H1 (cell line): ENCODE measurements around the gene APAF1. TPM values are rescaled to one million over a fixed set of nuclear protein-coding genes. Genes with fewer than 3 reads are reported as not detected.

Source experiments
- CTCF ChIA-PET: fragments of 300-600 bp; sonication (Branson Sonifier 250); formaldehyde crosslinking; loops from one replicate; lab custom pipeline; 2021; ENCODE audit not compliant: partially characterized antibody; lab: Charles Lee
- POLR2A ChIA-PET: fragments of 300-600 bp; sonication (Branson Sonifier 250); formaldehyde crosslinking; loops from one replicate; lab custom pipeline; 2021; ENCODE audit warnings: inconsistent platforms; ENCODE audit not compliant: partially characterized antibody; lab: Charles Lee
- DNase-seq, 2 experiments: peaks; one replicate each; pipeline versions ENCODE4 v3.0.0 to v3.0.0-alpha.2; 2010 to 2022; ENCODE audit warnings: low spot score in 2 of 2, low read depth in 1 of 2, mixed read lengths in 1 of 2
- FAIRE-seq: peaks from 2 replicates; lab custom pipeline; 2011; peaks lifted over from hg19 to GRCh38; lab: Jason Lieb, UNC
- H2AFZ ChIP-seq: 2 replicates; pipeline ENCODE4 v1.8.1; 2012; ENCODE audit warnings: low read length, inconsistent platforms
- H2AK5ac ChIP-seq: 2 replicates; pipeline ENCODE4 v1.6.1; 2013; ENCODE audit warnings: low read depth, low read length
- H2BK120ac ChIP-seq: replicated peaks from 2 replicates; pipeline ENCODE3; 2013; ENCODE audit warnings: low read depth, low read length, inconsistent platforms
- H2BK12ac ChIP-seq: 2 replicates; pipeline ENCODE4 v1.6.1; 2013; ENCODE audit warnings: low read depth, low read length
- H2BK15ac ChIP-seq: 2 replicates; pipeline ENCODE4 v1.6.1; 2013; ENCODE audit warnings: low read length
- H2BK20ac ChIP-seq: 2 replicates; pipeline ENCODE4 v1.6.1; 2013; ENCODE audit warnings: low read length
- H2BK5ac ChIP-seq: 2 replicates; pipeline ENCODE4 v1.6.1; 2013; ENCODE audit warnings: low read depth, low read length
- H3K14ac ChIP-seq: 2 replicates; pipeline ENCODE4 v1.6.1; 2013; ENCODE audit warnings: inconsistent platforms; ENCODE audit not compliant: insufficient read length
- H3K18ac ChIP-seq: 2 replicates; pipeline ENCODE4 v1.6.1; 2013; ENCODE audit warnings: low read length; ENCODE audit errors: extremely low read depth
- H3K23ac ChIP-seq: 2 replicates; pipeline ENCODE4 v1.6.1; 2013; ENCODE audit warnings: inconsistent platforms; ENCODE audit not compliant: insufficient read length
- H3K23me2 ChIP-seq: 2 replicates; pipeline ENCODE4 v1.6.1; 2013; ENCODE audit warnings: low read depth, low read length
- H3K27ac ChIP-seq: 2 replicates; pipeline ENCODE4 v1.6.1; 2011; ENCODE audit warnings: low read depth, low read length, inconsistent platforms
- H3K27me3 ChIP-seq, 4 experiments: replicated peaks in 1 of 4; 1 replicate in 1 of 4; 2 replicates in 3 of 4; pipeline versions ENCODE4 v1.6.1 to v1.8.1; 2011 to 2013; ENCODE audit warnings: low read length in 3 of 4, mild to moderate bottlenecking in 3 of 4, inconsistent platforms in 2 of 4, mixed read lengths in 2 of 4, moderate library complexity in 1 of 4; ENCODE audit not compliant: control insufficient read depth in 3 of 4, insufficient read depth in 3 of 4; ENCODE audit errors: extremely low read depth in 1 of 4
- H3K36me3 ChIP-seq, 4 experiments: 2 replicates each; pipeline versions ENCODE4 v1.6.1 to v1.8.1; 2011 to 2013; ENCODE audit warnings: mild to moderate bottlenecking in 4 of 4, low read length in 3 of 4, moderate library complexity in 2 of 4, control low read depth in 1 of 4, inconsistent platforms in 1 of 4; ENCODE audit not compliant: insufficient read depth in 4 of 4, control insufficient read depth in 2 of 4
- H3K4ac ChIP-seq: replicated peaks from 2 replicates; pipeline ENCODE3; 2013; ENCODE audit warnings: low read length, low read depth, mixed read lengths, inconsistent platforms; ENCODE audit not compliant: insufficient read length
- H3K4me1 ChIP-seq, 4 experiments: replicated peaks in 1 of 4; 1 replicate in 1 of 4; 2 replicates in 3 of 4; pipeline versions ENCODE4 v1.6.1 to v1.8.1; 2011 to 2013; ENCODE audit warnings: low read length in 3 of 4, inconsistent platforms in 2 of 4, mixed read lengths in 1 of 4; ENCODE audit not compliant: insufficient read depth in 4 of 4, control insufficient read depth in 3 of 4
- H3K4me2 ChIP-seq, 2 experiments: 2 replicates each; pipeline versions ENCODE4 v1.6.1 to v1.8.1; 2011 to 2013; ENCODE audit warnings: low read depth in 2 of 2, low read length in 2 of 2, control low read depth in 1 of 2, inconsistent platforms in 1 of 2, mild to moderate bottlenecking in 1 of 2; ENCODE audit not compliant: insufficient read depth in 1 of 2
- H3K4me3 ChIP-seq, 4 experiments: fragments of 200-600, 300-600 bp in 1 of 4; sonication (generic), shearing (Covaris generic), sonication (Bioruptor Twin) in 1 of 4; 2 replicates each; pipeline versions ENCODE4 v1.5.1 to v1.8.1; 2011 to 2016; ENCODE audit warnings: low read length in 4 of 4, low read depth in 3 of 4, control low read depth in 2 of 4, inconsistent platforms in 2 of 4, mild to moderate bottlenecking in 2 of 4, mixed read lengths in 1 of 4, moderate library complexity in 1 of 4; ENCODE audit not compliant: insufficient read depth in 2 of 4; ENCODE audit errors: extremely low read depth in 1 of 4
- H3K56ac ChIP-seq: replicated peaks from 2 replicates; pipeline ENCODE3; 2013; ENCODE audit warnings: low read depth, mild to moderate bottlenecking, mixed read lengths, low read length, inconsistent platforms; ENCODE audit not compliant: insufficient read length
- H3K79me1 ChIP-seq: 2 replicates; pipeline ENCODE4 v1.6.1; 2013; ENCODE audit warnings: low read depth, low read length, control low read depth
- H3K79me2 ChIP-seq, 2 experiments: 2 replicates each; pipeline versions ENCODE4 v1.6.1 to v1.8.1; 2012 to 2013; ENCODE audit warnings: low read length in 2 of 2, mild to moderate bottlenecking in 2 of 2, inconsistent platforms in 1 of 2; ENCODE audit not compliant: insufficient read depth in 2 of 2, control insufficient read depth in 1 of 2
- H3K9ac ChIP-seq, 4 experiments: replicated peaks in 1 of 4; 1 replicate in 1 of 4; 2 replicates in 3 of 4; pipeline versions ENCODE4 v1.6.1 to v1.8.1; 2011 to 2013; ENCODE audit warnings: low read depth in 3 of 4, low read length in 3 of 4, control low read depth in 2 of 4, mild to moderate bottlenecking in 2 of 4, moderate library complexity in 2 of 4, inconsistent platforms in 1 of 4; ENCODE audit errors: extremely low read depth in 1 of 4
- H3K9me3 ChIP-seq, 2 experiments: 2 replicates each; pipeline versions ENCODE4 v1.6.1 to v1.8.1; 2012 to 2013; ENCODE audit warnings: mild to moderate bottlenecking in 2 of 2, moderate library complexity in 2 of 2, control low read depth in 1 of 2, inconsistent platforms in 1 of 2, low read depth in 1 of 2, low read length in 1 of 2, mixed read lengths in 1 of 2; ENCODE audit not compliant: insufficient read depth in 2 of 2
- H4K20me1 ChIP-seq, 2 experiments: replicated peaks in 1 of 2; 2 replicates each; pipeline versions ENCODE3 to v1.8.1; 2011 to 2013; ENCODE audit warnings: inconsistent platforms in 2 of 2, low read length in 2 of 2, mild to moderate bottlenecking in 1 of 2; ENCODE audit not compliant: insufficient read depth in 2 of 2, control insufficient read depth in 1 of 2
- H4K5ac ChIP-seq: 2 replicates; pipeline ENCODE4 v1.6.1; 2013; ENCODE audit warnings: low read length, low read depth, mixed read lengths, inconsistent platforms; ENCODE audit not compliant: insufficient read length
- H4K8ac ChIP-seq: 2 replicates; pipeline ENCODE4 v1.8.0; 2013; ENCODE audit warnings: mild to moderate bottlenecking, moderate library complexity, low read length, inconsistent platforms; ENCODE audit not compliant: insufficient read depth; ENCODE audit errors: extremely low read depth
- H4K91ac ChIP-seq: replicated peaks from 2 replicates; pipeline ENCODE3; 2013; ENCODE audit warnings: low read length, mixed read lengths, inconsistent platforms; ENCODE audit not compliant: insufficient read length
- JUND ChIP-seq: IDR thresholded peaks from 2 replicates; pipeline ENCODE4 v1.6.1; 2011; ENCODE audit warnings: mild to moderate bottlenecking, improper control_type of control experiment, low read length
- POLR2A ChIP-seq, 2 experiments: IDR thresholded peaks; 1 replicate in 1 of 2; 2 replicates in 1 of 2; pipeline ENCODE4 v1.6.1; 2011; ENCODE audit warnings: low read depth in 2 of 2, low read length in 2 of 2, mild to moderate bottlenecking in 2 of 2; ENCODE audit errors: control extremely low read depth in 1 of 2
- SAP30 ChIP-seq: fragments of 300-600 bp; sonication (generic); IDR thresholded peaks from 2 replicates; pipeline ENCODE4 v1.7.1; 2012; ENCODE audit warnings: low read length, moderate library complexity, mild to moderate bottlenecking, inconsistent platforms; ENCODE audit not compliant: insufficient read depth, insufficient replicate concordance
- ZNF274 ChIP-seq: IDR thresholded peaks from 2 replicates; pipeline ENCODE4 v1.7.0; 2012; ENCODE audit warnings: low read length, borderline replicate concordance; ENCODE audit errors: extremely low read depth
- WGBS, 2 experiments: shearing (Covaris generic) in 1 of 2; methylation state at CpG; one replicate each; pipeline versions ENCODE4 v1.1.6 to v1.1.7; 2013 to 2015; ENCODE audit warnings: low lambda C conversion rate in 2 of 2, mixed read lengths in 2 of 2, inconsistent platforms in 1 of 2, low coverage in 1 of 2, missing lambda C conversion rate in 1 of 2; ENCODE audit not compliant: insufficient replicate concordance in 2 of 2, insufficient coverage in 1 of 2, insufficient read length in 1 of 2; ENCODE audit errors: extremely low coverage in 1 of 2, missing lambda C conversion rate in 1 of 2; 5-methylcytosine and 5-hydroxymethylcytosine counted together
- polyA plus RNA-seq, 7 experiments: library from polyadenylated mRNA; depleted of rRNA in 3 of 7; stranded (reverse) in 5 of 7; unstranded in 2 of 7; fragments of >200 nt in 5 of 7; fragments of 200-250 nt in 2 of 7; gene quantifications; 1 replicate in 5 of 7; 2 replicates in 1 of 7; 4 replicates in 1 of 7; pipeline versions ENCODE4 v1.2.1 to v1.2.3, GENCODE V29; 2011 to 2013; ENCODE audit warnings: missing spikeins in 2 of 7, mixed read lengths in 2 of 7
- total RNA-seq: library from RNA; stranded (reverse); fragmentation: NEBNext Ultra II Directional; extraction: Animal tissue kit (Norgen Biotek cat#: 25700); gene quantifications from 2 replicates; pipeline ENCODE4 v1.2.1, GENCODE V29; 2021
- TF ChIP-seq, protein P1 (sequence below), 3 experiments: IDR thresholded peaks; 1 replicate in 2 of 3; 2 replicates in 1 of 3; pipeline versions ENCODE4 v1.5.1 to v1.6.1; 2011; ENCODE audit warnings: low read length in 3 of 3, mild to moderate bottlenecking in 3 of 3, inconsistent platforms in 2 of 3, low read depth in 1 of 3, moderate library complexity in 1 of 3; ENCODE audit not compliant: insufficient read depth in 1 of 3; ENCODE audit errors: control extremely low read depth in 1 of 3

APAF1 gene
- total and polyA plus RNA-seq, 2 of the 8 experiments (the other 6 are each of a cell fraction or from before 2014, with no cell fraction given) = 4.7 to 22.6 TPM

DNA sequence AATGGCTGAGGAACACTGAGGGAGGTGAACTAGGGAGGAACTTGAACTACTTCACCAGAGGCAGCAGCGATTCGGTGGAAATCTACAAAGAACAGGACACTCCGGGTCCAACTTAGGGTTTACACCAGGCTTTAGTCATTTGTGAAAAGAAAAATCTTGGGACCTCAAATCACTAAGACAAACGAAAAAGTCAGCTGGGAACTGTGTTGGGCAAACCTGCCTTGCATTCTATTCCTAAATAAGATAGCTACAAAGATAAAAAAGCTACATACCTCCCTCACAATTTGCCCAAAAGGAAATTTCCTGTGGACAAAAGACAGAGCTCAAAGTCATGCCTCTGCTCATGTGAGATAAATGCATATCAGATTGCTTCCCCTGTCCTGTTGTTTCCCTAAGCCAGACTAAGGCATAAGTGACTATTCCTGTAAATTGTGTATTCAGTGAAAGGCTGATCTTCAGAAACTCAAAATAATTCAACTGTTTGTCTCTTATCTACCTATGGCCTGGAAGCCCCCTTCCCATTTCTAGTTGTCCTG is 106.6 kb downstream of the APAF1 start:
- no peak overlapping the region for H2BK20ac ChIP-seq
- H3K18ac ChIP-seq = no peak overlapping the region
- FAIRE-seq = no peak
- no peak overlapping the region for H4K91ac ChIP-seq
- H3K36me3 ChIP-seq = no peaks in the 10 kb centered on the region
- H4K8ac ChIP-seq = no peak overlapping the region
- no peaks in the 10 kb centered on the region for H3K27me3 ChIP-seq
- no peak overlapping the region for H3K14ac ChIP-seq
- H3K79me1 ChIP-seq = no peaks in the 10 kb centered on the region
- POLR2A ChIA-PET = no interaction called here
- no peak overlapping the region for H3K4ac ChIP-seq
- H2BK12ac ChIP-seq = no peak overlapping the region
- no peaks in the 10 kb centered on the region for H3K9me3 ChIP-seq
- no peak overlapping the region for H2AK5ac ChIP-seq
- H2BK5ac ChIP-seq = no peak overlapping the region
- H3K4me2 ChIP-seq = no peak overlapping the region
- H2BK15ac ChIP-seq = no peak overlapping the region
- no peak overlapping the region for H2BK120ac ChIP-seq
- H3K79me2 ChIP-seq = no peaks in the 10 kb centered on the region
- H4K20me1 ChIP-seq = no peaks in the 10 kb centered on the region
- no peak overlapping the region for H3K23ac ChIP-seq
- 96% methylated on average over 4 of the region's 4 CpGs; no CpG with 5 or more reads in 1 of the 2 experiments for WGBS, 2 experiments
- no peak overlapping the region for H3K4me3 ChIP-seq
- H3K4me1 ChIP-seq = no peaks in the 10 kb centered on the region; a peak in 1 of 7 replicates
- no peak for TF ChIP-seq JUND
- no peak for TF ChIP-seq SAP30
- no peak for TF ChIP-seq ZNF274
- TF ChIP-seq, protein P1, sequence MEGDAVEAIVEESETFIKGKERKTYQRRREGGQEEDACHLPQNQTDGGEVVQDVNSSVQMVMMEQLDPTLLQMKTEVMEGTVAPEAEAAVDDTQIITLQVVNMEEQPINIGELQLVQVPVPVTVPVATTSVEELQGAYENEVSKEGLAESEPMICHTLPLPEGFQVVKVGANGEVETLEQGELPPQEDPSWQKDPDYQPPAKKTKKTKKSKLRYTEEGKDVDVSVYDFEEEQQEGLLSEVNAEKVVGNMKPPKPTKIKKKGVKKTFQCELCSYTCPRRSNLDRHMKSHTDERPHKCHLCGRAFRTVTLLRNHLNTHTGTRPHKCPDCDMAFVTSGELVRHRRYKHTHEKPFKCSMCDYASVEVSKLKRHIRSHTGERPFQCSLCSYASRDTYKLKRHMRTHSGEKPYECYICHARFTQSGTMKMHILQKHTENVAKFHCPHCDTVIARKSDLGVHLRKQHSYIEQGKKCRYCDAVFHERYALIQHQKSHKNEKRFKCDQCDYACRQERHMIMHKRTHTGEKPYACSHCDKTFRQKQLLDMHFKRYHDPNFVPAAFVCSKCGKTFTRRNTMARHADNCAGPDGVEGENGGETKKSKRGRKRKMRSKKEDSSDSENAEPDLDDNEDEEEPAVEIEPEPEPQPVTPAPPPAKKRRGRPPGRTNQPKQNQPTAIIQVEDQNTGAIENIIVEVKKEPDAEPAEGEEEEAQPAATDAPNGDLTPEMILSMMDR (IDR thresholded peaks at IDR 0.05; ENCODE audit: control extremely low read depth in 1 of 3, insufficient read depth in 1 of 3, low read depth in 1 of 3, low read length in 3 of 3) = no peak
- no peak for TF ChIP-seq POLR2A (IDR thresholded peaks at IDR 0.05; ENCODE audit: control extremely low read depth in 1 of 2, low read depth in 2 of 2, low read length in 2 of 2)
- TF ChIP-seq, all 59 proteins: peak for 0
- Histone ChIP-seq H3K27ac (no peak overlapping the region), H3K56ac (no peak overlapping the region), H3K9ac (no peak overlapping the region), H3K23me2 (no peaks in the 10 kb centered on the region), H4K5ac (no peak overlapping the region), H2AFZ (no peak overlapping the region)
- no peak for DNase-seq
- CTCF ChIA-PET = interaction anchor here (0.7 to 4.4 kb wide), 7 partner anchors 9 to 247 kb away, joined by 3 to 25 read pairs (median 4); no protein-coding TSS in a partner anchor
